ENCODE data around the gene MACROD1. TPM values are rescaled to one million over a fixed set of nuclear protein-coding genes. Genes with fewer than 3 reads are reported as not detected.

The MACROD1 gene
- total RNA-seq, 1 donor from 2014 or later: 26.7 TPM

DNA sequence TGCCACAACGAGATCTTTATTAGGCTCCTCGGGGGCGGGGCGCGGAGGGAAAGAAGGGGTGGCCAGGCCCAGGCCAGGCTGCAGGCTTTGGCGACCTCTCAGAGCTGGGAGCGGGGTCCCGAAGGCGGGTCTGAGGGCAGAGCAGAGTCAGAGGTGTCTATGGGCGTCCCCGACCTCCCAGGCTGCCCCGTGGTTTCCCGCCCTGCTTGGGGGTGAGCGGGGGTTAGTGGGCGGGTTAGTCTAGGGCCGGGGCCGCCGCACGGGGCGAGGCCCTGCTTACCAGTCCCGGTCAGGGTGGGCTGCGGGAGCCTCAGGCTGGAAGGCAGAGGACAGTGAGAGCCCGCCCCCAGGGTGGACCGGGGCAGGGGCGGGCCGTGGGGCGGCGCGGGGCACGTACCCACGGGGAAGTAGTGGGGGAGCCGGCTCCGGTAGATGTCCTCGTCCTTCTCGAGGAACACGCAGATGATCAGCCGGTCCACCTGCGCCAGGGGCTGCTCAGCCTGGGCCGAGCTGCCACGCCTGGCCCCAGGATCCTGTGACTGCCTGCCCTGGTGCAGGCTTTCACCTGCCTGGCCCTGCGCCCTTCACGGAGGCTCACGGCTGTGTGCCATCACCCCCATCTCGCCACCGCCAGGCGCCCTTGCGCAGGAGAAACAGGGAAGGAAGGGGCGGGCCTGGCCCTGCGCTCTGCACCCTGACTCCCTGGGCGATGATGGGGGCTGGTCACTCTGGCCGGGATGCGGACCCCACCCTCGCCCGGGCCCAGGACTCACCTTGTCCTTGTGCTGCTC lies 167.2 kb downstream of the MACROD1 start:
- peaks cover 2% of the 10 kb centered on the region for H3K27me3 Mint-ChIP-seq (ENCODE audit: low read depth)
- H3K9me3 Mint-ChIP-seq: no peaks in the 10 kb centered on the region
- intact Hi-C loops (cut with micrococcal nuclease): no loop called here
- DNase-seq (ENCODE audit: low spot score): no peak
- peaks cover 33% of the 10 kb centered on the region for H3K36me3 Mint-ChIP-seq (ENCODE audit: low read depth)
- H3K27ac Mint-ChIP-seq: no peak overlapping the region
- no peak overlapping the region for H3K4me3 Mint-ChIP-seq (ENCODE audit: low read depth)
- H3K4me1 Mint-ChIP-seq (ENCODE audit: low read depth): peaks cover 4% of the 10 kb centered on the region

DNA sequence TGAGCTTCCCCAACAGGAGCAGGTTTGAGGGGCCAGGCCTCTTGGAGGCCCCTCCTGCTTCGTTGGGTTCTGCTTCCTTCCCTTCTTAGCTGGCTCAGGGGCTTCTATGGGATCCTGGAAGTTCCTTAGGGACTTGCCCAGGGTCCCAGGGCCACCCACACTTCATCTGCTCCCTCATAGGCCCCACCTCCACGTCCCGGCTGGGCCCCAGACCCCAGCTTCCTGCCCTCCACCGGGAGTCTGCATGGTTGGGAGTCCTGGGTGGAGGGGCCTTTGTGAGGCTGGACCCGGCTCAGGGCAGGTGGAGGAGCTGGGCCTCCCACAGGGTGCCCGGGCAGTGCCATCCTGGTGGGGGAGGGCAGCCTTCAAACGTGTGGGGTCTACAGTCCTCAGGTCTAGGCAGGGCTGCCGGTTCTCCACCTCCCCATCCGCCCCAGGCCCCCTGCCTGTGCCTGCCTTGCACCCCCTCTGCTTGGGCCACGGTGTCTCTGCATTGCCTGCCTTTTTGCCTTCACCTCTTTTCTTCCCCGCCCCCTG lies 168.0 kb downstream of the MACROD1 start:
- no peaks in the 10 kb centered on the region for H3K9me3 Mint-ChIP-seq
- H3K36me3 Mint-ChIP-seq (ENCODE audit: low read depth): peaks cover 39% of the 10 kb centered on the region
- H3K4me3 Mint-ChIP-seq (ENCODE audit: low read depth): no peak overlapping the region
- no peak overlapping the region for H3K27ac Mint-ChIP-seq
- DNase-seq (ENCODE audit: low spot score): no peak
- intact Hi-C loops (cut with micrococcal nuclease): no loop called here
- H3K4me1 Mint-ChIP-seq (ENCODE audit: low read depth): peaks cover 5% of the 10 kb centered on the region
- H3K27me3 Mint-ChIP-seq (ENCODE audit: low read depth): peaks cover 2% of the 10 kb centered on the region

- Mint-ChIP-seq H3K36me3 (ENCODE audit: low read depth) (peaks cover 40% of the 10 kb centered on the region), H3K27ac (no peak overlapping the region), H3K27me3 (ENCODE audit: low read depth) (peaks cover 2% of the 10 kb centered on the region), H3K4me3 (ENCODE audit: low read depth) (no peak overlapping the region), H3K9me3 (no peaks in the 10 kb centered on the region), H3K4me1 (ENCODE audit: low read depth) (peaks cover 5% of the 10 kb centered on the region)
- no peak for DNase-seq (ENCODE audit: low spot score)
- intact Hi-C loops (cut with micrococcal nuclease): no loop called here
Observed at GRCh38 chr11:63997104-63997700, 168.7 kb downstream of the MACROD1 start.

DNA sequence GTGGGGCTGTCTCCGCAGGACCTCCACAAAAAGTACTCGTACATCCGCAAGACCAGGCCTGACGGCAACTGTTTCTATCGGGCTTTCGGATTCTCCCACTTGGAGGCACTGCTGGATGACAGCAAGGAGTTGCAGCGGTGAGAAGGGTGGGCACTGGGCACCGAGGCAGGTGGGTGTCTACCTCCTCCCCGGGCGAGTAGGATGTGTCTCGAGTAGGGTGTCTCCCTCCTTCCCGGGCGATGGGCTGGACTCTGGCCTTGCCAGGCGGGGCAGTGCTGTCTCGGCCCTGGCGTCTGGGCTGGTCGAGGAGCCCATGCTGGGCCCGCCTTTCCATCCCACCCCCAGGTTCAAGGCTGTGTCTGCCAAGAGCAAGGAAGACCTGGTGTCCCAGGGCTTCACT lies 169.4 kb downstream of the MACROD1 start:
- Mint-ChIP-seq H3K27me3 (ENCODE audit: low read depth) (peaks cover 2% of the 10 kb centered on the region), H3K36me3 (ENCODE audit: low read depth) (peaks cover 47% of the 10 kb centered on the region)
- intact Hi-C loops (cut with micrococcal nuclease): no loop called here

DNA sequence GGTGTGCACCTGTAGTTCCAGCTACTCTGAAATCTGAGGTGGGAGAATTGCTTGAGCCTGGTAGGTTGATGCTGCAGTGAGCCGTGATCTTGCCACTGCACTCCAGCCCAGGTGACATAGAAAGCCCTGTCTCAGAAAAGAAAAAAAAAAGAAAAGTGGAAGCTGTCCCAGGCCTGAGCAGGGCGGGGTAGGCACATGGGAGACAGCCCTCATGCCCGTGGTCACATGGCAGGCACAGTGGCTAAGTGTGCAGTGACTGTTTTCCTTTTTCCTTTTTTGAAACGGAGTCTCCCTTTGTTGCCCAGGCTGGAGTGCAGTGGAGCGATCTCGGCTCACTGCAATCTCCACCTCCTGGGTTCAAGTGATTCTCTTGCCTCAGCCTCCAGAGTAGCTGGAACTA lies 171.9 kb downstream of the MACROD1 start:
- intact Hi-C loops (cut with micrococcal nuclease): no loop called here
- DNase-seq (ENCODE audit: low spot score): no peak
- H3K27ac Mint-ChIP-seq: no peak overlapping the region
- H3K36me3 Mint-ChIP-seq (ENCODE audit: low read depth): peaks cover 67% of the 10 kb centered on the region
- no peaks in the 10 kb centered on the region for H3K27me3 Mint-ChIP-seq (ENCODE audit: low read depth)
- no peak overlapping the region for H3K4me3 Mint-ChIP-seq (ENCODE audit: low read depth)
- no peaks in the 10 kb centered on the region for H3K9me3 Mint-ChIP-seq
- H3K4me1 Mint-ChIP-seq (ENCODE audit: low read depth): peaks cover 3% of the 10 kb centered on the region

More for the DNA sequence above, 169.4 kb downstream of the MACROD1 start:
- no peak overlapping the region for H3K27ac Mint-ChIP-seq
- peaks cover 5% of the 10 kb centered on the region for H3K4me1 Mint-ChIP-seq (ENCODE audit: low read depth)
- H3K4me3 Mint-ChIP-seq (ENCODE audit: low read depth): no peak overlapping the region
- no peaks in the 10 kb centered on the region for H3K9me3 Mint-ChIP-seq
- DNase-seq (ENCODE audit: low spot score): no peak

GRCh38 chr11:63993100-63993499 lies 172.8 kb downstream of the MACROD1 start:
- intact Hi-C loops (cut with micrococcal nuclease): no loop called here
- Mint-ChIP-seq H3K4me1 (ENCODE audit: low read depth) (peaks cover 6% of the 10 kb centered on the region), H3K4me3 (ENCODE audit: low read depth) (no peak overlapping the region)

DNA sequence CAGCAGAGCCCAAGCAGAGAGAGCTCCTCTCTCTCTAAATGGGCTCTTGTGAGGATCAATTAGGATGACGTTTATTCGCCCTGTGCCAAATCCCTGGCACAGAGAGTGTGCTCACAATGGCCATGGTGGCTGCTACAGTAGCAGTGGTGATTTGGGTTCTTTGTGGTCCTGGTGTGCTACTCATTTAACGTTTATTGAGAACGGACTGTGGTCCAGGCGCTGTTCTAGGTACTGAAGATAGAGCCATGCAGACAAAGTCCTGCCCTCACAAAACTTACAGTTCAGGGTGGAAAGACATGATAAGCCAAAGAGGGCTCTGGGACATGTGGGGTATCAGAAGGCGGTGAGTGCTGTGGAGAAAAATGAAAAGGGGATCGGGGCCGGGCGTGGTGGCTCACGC lies 174.4 kb downstream of the MACROD1 start:
- H3K4me3 Mint-ChIP-seq (ENCODE audit: low read depth): no peak overlapping the region
- intact Hi-C loops (cut with micrococcal nuclease): no loop called here
- H3K27me3 Mint-ChIP-seq (ENCODE audit: low read depth): no peaks in the 10 kb centered on the region
- H3K4me1 Mint-ChIP-seq (ENCODE audit: low read depth): peaks cover 12% of the 10 kb centered on the region
- no peak for DNase-seq (ENCODE audit: low spot score)
- H3K27ac Mint-ChIP-seq: no peak overlapping the region
- peaks cover 67% of the 10 kb centered on the region for H3K36me3 Mint-ChIP-seq (ENCODE audit: low read depth)
- H3K9me3 Mint-ChIP-seq: no peaks in the 10 kb centered on the region

More at GRCh38 chr11:63993100-63993499, 172.8 kb downstream of the MACROD1 start:
- H3K9me3 Mint-ChIP-seq: no peaks in the 10 kb centered on the region
- H3K36me3 Mint-ChIP-seq (ENCODE audit: low read depth): peaks cover 71% of the 10 kb centered on the region
- H3K27me3 Mint-ChIP-seq (ENCODE audit: low read depth): no peaks in the 10 kb centered on the region
- no peak for DNase-seq (ENCODE audit: low spot score)
- H3K27ac Mint-ChIP-seq: no peak overlapping the region

DNA sequence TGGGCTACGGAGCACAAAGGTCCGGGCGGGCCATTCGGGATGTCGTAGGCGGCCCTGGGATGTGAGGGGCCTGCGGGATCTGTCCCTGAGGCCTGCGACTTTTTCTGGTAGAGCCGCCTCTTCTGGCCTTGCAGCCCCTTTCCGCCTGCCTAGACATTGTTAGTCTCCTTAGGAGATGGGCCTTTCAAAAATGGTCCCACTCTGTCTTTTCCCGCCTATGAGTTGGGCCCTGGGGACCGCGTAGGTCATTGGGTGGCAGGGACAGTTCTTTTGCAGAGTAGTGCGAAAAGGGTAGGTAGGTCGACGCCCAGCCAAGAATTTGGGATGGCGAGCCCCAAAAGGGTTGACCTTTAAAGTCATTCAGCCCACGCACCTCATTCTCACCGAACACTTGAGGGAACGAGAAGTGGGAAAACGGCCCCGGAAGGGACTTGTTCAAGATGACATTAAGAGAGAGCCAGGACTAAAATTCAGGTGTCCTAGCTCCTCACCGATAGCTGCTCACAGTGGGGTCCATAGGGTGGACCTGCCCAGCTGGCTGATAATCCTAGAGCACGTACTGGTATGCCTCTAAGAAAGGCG lies 178.9 kb downstream of the MACROD1 start:
- intact Hi-C loops (cut with micrococcal nuclease): loop anchor here (1.0 kb wide), 2 partner anchors 13 to 26 kb away; partner anchors contain the start of gene COX8A
- Mint-ChIP-seq H3K27me3 (ENCODE audit: low read depth) (no peaks in the 10 kb centered on the region), H3K27ac (peak overlapping the region; percentile 33), H3K4me1 (ENCODE audit: low read depth) (peaks cover 18% of the 10 kb centered on the region), H3K4me3 (ENCODE audit: low read depth) (peak overlapping the region; percentile 76), H3K9me3 (no peaks in the 10 kb centered on the region), H3K36me3 (ENCODE audit: low read depth) (peaks cover 46% of the 10 kb centered on the region)
- DNase-seq (ENCODE audit: low spot score): no peak

DNA sequence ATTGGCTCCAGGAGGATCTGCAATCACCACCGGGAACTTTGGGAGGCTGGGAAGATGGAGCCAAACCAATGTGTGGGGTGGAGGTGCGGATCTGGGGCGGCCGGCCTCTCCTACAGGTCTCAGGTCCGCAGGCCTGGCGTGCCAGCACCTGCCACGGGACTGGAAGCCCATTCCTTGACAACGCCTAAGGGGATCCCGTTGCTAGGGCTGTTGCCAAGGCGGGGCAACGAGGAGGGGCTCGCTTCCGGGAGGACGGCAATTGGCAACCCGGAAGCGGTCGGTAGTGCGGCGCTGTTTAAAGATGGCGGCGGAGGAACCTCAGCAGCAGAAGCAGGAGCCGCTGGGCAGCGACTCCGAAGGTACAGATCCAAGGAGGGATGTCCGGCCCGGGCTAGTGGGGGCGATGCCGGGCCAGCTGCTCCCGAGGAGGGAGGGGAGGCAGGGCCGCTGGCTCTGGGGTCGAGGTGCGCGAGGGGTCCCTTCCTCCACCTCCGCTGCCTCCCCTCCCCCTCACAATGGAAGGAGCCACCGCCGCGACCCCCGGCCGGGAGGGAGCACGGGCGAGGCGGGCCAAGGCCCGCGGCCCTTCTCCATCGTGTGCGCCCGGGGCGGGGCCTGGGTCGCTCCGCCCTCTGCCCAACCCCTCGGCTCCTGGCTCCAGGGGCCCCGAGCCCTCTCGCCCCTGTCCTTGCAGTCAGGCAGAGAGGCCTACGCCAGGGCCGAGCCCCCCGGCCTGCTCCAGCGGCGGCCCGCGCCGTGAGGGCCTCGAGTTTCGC lies 179.6 kb downstream of the MACROD1 start, which contains the start of gene OTUB1:
Gene OTUB1 (plus strand): TSS at position 283 of the 776 bp plus-strand sequence. CDS start 19 bp downstream, at position 302.
- peak within 1 kb of the TSS; percentile 98 for H3K4me3 Mint-ChIP-seq (ENCODE audit: low read depth)
- peaks cover 40% of the 10 kb centered on the region for H3K36me3 Mint-ChIP-seq (ENCODE audit: low read depth)
- intact Hi-C loops (cut with micrococcal nuclease): loop anchor here (1.0 kb wide), 2 partner anchors 12 to 25 kb away; partner anchors contain the start of gene COX8A
- H3K27me3 Mint-ChIP-seq (ENCODE audit: low read depth): no peaks in the 10 kb centered on the region
- peaks cover 18% of the 10 kb centered on the region for H3K4me1 Mint-ChIP-seq (ENCODE audit: low read depth)
- no peaks in the 10 kb centered on the region for H3K9me3 Mint-ChIP-seq
- H3K27ac Mint-ChIP-seq: peak within 1 kb of the TSS; percentile 97
- peak; percentile 83 for DNase-seq (ENCODE audit: low spot score)

DNA sequence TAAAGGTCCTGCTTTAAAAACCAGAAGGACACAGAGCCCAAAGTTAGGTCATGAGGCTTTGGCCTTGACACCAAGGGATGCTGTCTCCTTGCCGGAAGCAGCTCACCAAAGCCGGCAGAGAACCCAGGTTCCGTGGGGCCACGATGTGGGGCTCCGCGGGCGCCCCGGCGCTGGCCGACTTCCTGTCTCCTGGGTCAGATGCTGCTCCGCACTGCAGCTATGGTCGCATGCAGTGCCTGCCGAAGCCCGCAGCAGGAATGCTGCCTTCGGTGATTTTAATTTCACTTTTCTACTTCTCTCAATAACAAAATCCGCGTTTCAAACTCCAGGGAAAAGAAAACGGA lies 180.1 kb downstream of the MACROD1 start:
- Mint-ChIP-seq H3K4me3 (ENCODE audit: low read depth) (peak overlapping the region; percentile 98), H3K9me3 (no peaks in the 10 kb centered on the region), H3K27me3 (ENCODE audit: low read depth) (no peaks in the 10 kb centered on the region), H3K27ac (peak overlapping the region; percentile 97), H3K4me1 (ENCODE audit: low read depth) (peaks cover 21% of the 10 kb centered on the region), H3K36me3 (ENCODE audit: low read depth) (peaks cover 38% of the 10 kb centered on the region)
- intact Hi-C loops (cut with micrococcal nuclease): loop anchor here (1.0 kb wide), 2 partner anchors 11 to 24 kb away; partner anchors contain the start of gene COX8A
- peak; percentile 65 for DNase-seq (ENCODE audit: low spot score)

GRCh38 chr11:63979426-63979825 lies 186.5 kb downstream of the MACROD1 start:
- peaks cover 25% of the 10 kb centered on the region for H3K36me3 Mint-ChIP-seq (ENCODE audit: low read depth)
- H3K4me3 Mint-ChIP-seq (ENCODE audit: low read depth): no peak overlapping the region
- intact Hi-C loops (cut with micrococcal nuclease): loop anchor here (10.0 kb wide), 1 partner anchor 145 kb away; the partner anchor contains the start of gene MARK2
- no peak for DNase-seq (ENCODE audit: low spot score)
- H3K4me1 Mint-ChIP-seq (ENCODE audit: low read depth): peaks cover 16% of the 10 kb centered on the region
- H3K9me3 Mint-ChIP-seq: no peaks in the 10 kb centered on the region
- H3K27ac Mint-ChIP-seq: no peak overlapping the region
- H3K27me3 Mint-ChIP-seq (ENCODE audit: low read depth): no peaks in the 10 kb centered on the region

All from activated T-helper 2 cell treated with anti-CD3 and anti-CD28 coated beads, Interferon-gamma antibody, Interleukin-2, Interleukin-4, amounts not matched to agents 10 μg/mL and 5 μg/mL and 100 μg/mL, durations not matched to agents 14 hours and 24 hours and 36 hours (primary cell).